Neuronal stem cell (in vitro differentiated cells): ENCODE data around the gene MX1.

Source experiments
- DNase-seq: peaks from one replicate; pipeline ENCODE4 v3.0.0-alpha.2; 2013; ENCODE audit warnings: low spot score
- H2AFZ ChIP-seq: one replicate; pipeline ENCODE4 v1.6.1; 2013; ENCODE audit warnings: mild to moderate bottlenecking, low read length, inconsistent platforms
- H2AK5ac ChIP-seq: 2 replicates; pipeline ENCODE4 v1.6.1; 2013; ENCODE audit warnings: low read depth, mild to moderate bottlenecking, inconsistent platforms, low read length, moderate library complexity, mixed read lengths
- H2BK120ac ChIP-seq: 2 replicates; pipeline ENCODE4 v1.6.1; 2013; ENCODE audit warnings: low read depth, mild to moderate bottlenecking, inconsistent platforms, low read length, moderate library complexity, mixed read lengths
- H2BK12ac ChIP-seq: one replicate; pipeline ENCODE4 v1.6.1; 2013; ENCODE audit warnings: low read length, inconsistent platforms
- H2BK15ac ChIP-seq: 2 replicates; pipeline ENCODE4 v1.6.1; 2013; ENCODE audit warnings: mild to moderate bottlenecking, low read length, inconsistent platforms, mixed read lengths
- H2BK5ac ChIP-seq: one replicate; pipeline ENCODE4 v1.6.1; 2013; ENCODE audit warnings: inconsistent platforms, mild to moderate bottlenecking, low read length, moderate library complexity
- H3K14ac ChIP-seq: one replicate; pipeline ENCODE4 v1.6.1; 2013; ENCODE audit warnings: low read length, inconsistent platforms
- H3K18ac ChIP-seq: 2 replicates; pipeline ENCODE4 v1.6.1; 2013; ENCODE audit warnings: low read length, inconsistent platforms
- H3K23ac ChIP-seq: 2 replicates; pipeline ENCODE4 v1.6.1; 2013; ENCODE audit warnings: low read depth, mild to moderate bottlenecking, mixed read lengths, low read length, inconsistent platforms; ENCODE audit not compliant: poor library complexity
- H3K27ac ChIP-seq: replicated peaks from 3 replicates; pipeline ENCODE4 v1.5.1; 2013; ENCODE audit warnings: low read length, inconsistent platforms
- H3K27me3 ChIP-seq, 3 experiments: 2 replicates each; pipeline ENCODE4 v1.6.1; 2013; ENCODE audit warnings: low read length in 3 of 3, mild to moderate bottlenecking in 2 of 3, inconsistent platforms in 1 of 3, low read depth in 1 of 3, mixed read lengths in 1 of 3, moderate library complexity in 1 of 3; ENCODE audit not compliant: control insufficient read depth in 3 of 3, insufficient read depth in 3 of 3
- H3K36me3 ChIP-seq, 2 donors: replicated peaks in 1 of 2; 2 replicates each; pipeline ENCODE4 v1.6.1; 2013; ENCODE audit warnings: low read length in 2 of 2; ENCODE audit not compliant: control insufficient read depth in 2 of 2, insufficient read depth in 2 of 2
- H3K4ac ChIP-seq: 2 replicates; pipeline ENCODE4 v1.6.1; 2013; ENCODE audit warnings: inconsistent platforms, mild to moderate bottlenecking, low read length, moderate library complexity
- H3K4me1 ChIP-seq, 2 donors: 1 replicate in 1 of 2; 2 replicates in 1 of 2; pipeline ENCODE4 v1.6.1; 2013; ENCODE audit warnings: low read length in 2 of 2, low read depth in 1 of 2; ENCODE audit not compliant: control insufficient read depth in 2 of 2, insufficient read depth in 1 of 2
- H3K4me2 ChIP-seq: one replicate; pipeline ENCODE4 v1.6.1; 2013; ENCODE audit warnings: mild to moderate bottlenecking, low read length, inconsistent platforms; ENCODE audit not compliant: insufficient read depth, poor library complexity, severe bottlenecking
- H3K4me3 ChIP-seq, 2 donors: 2 replicates each; pipeline ENCODE4 v1.5.1; 2013; ENCODE audit warnings: low read length in 2 of 2, mild to moderate bottlenecking in 2 of 2, inconsistent platforms in 1 of 2, moderate library complexity in 1 of 2
- H3K79me1 ChIP-seq: one replicate; pipeline ENCODE4 v1.6.1; 2013; ENCODE audit warnings: low read depth, mild to moderate bottlenecking, inconsistent platforms, low read length, moderate library complexity
- H3K9ac ChIP-seq: one replicate; pipeline ENCODE4 v1.6.1; 2013; ENCODE audit warnings: mild to moderate bottlenecking, low read depth, low read length, inconsistent platforms; ENCODE audit not compliant: poor library complexity
- H3K9me3 ChIP-seq, 2 donors: replicated peaks in 1 of 2; 2 replicates each; pipeline versions ENCODE3 to v1.6.1; 2013; ENCODE audit warnings: low read length in 2 of 2, mild to moderate bottlenecking in 2 of 2, inconsistent platforms in 1 of 2, low read depth in 1 of 2, mixed read lengths in 1 of 2, moderate library complexity in 1 of 2; ENCODE audit not compliant: control insufficient read depth in 2 of 2, insufficient read depth in 1 of 2
- H4K8ac ChIP-seq: one replicate; pipeline ENCODE4 v1.6.1; 2013; ENCODE audit warnings: low read depth, mild to moderate bottlenecking, inconsistent platforms, low read length, moderate library complexity
- H4K91ac ChIP-seq: one replicate; pipeline ENCODE4 v1.6.1; 2013; ENCODE audit warnings: low read length, low read depth, mild to moderate bottlenecking, inconsistent platforms; ENCODE audit not compliant: poor library complexity
- WGBS, 2 donors: extraction: QIAGEN DNeasy Blood & Tissue Kit; methylation state at CpG; one replicate each; pipeline ENCODE4 v1.1.7; 2013; ENCODE audit warnings: missing lambda C conversion rate in 2 of 2, mixed read lengths in 1 of 2; ENCODE audit not compliant: insufficient read length in 2 of 2, insufficient replicate concordance in 1 of 2; ENCODE audit errors: extremely low coverage in 2 of 2; 5-methylcytosine and 5-hydroxymethylcytosine counted together

The MX1 gene

GRCh38 chr21:41494242-41494641 is 68.2 kb downstream of the MX1 start:
- no peaks in the 10 kb centered on the region for H3K9me3 ChIP-seq
- H3K14ac ChIP-seq = no peak overlapping the region
- no peaks in the 10 kb centered on the region for H3K4me1 ChIP-seq
- peak overlapping the region; percentile 71 for H3K18ac ChIP-seq
- H3K27me3 ChIP-seq = no peaks in the 10 kb centered on the region
- no peak overlapping the region for H3K27ac ChIP-seq
- no peak overlapping the region for H4K91ac ChIP-seq
- H3K4me3 ChIP-seq = no peak overlapping the region
- peak overlapping the region; percentile 44 for H3K9ac ChIP-seq
- H2BK120ac ChIP-seq = no peak overlapping the region
- no peak overlapping the region for H3K23ac ChIP-seq
- no peaks in the 10 kb centered on the region for H3K36me3 ChIP-seq
- peak overlapping the region; percentile 53 for H2BK5ac ChIP-seq
- no peak overlapping the region for H3K4me2 ChIP-seq
- no peak for DNase-seq
- no peak overlapping the region for H2BK12ac ChIP-seq
- peak overlapping the region; percentile 17 for H4K8ac ChIP-seq
- H3K79me1 ChIP-seq = no peaks in the 10 kb centered on the region
- no CpG with 5 or more reads among the region's 16 CpGs for WGBS, 2 donors
- peak overlapping the region; percentile 56 for H2AK5ac ChIP-seq
- H2AFZ ChIP-seq = no peak overlapping the region
- H2BK15ac ChIP-seq = peak overlapping the region; percentile 67
- no peak overlapping the region for H3K4ac ChIP-seq

DNA sequence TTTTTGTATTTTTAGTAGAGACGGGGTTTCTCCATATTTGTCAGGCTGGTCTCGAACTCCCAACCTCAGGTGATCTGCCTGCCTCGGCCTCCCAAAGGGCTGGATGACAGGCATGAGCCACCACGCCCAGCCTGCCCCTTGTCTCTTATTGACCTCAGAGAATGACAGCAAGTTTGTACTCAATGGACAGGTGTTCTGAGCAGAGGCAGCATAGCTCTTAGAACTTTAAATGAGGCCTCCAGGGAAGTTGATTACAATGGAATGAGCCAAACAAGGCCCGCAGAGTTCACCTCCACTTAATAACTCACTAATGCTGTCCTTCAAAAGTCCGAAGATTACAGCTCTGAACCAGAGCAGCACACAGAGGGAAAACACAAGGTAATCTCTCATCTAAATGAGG is 71.0 kb downstream of the MX1 start:
- H3K18ac ChIP-seq = no peak overlapping the region
- H2BK5ac ChIP-seq = no peak overlapping the region
- H2AK5ac ChIP-seq = no peak overlapping the region
- H2BK12ac ChIP-seq = no peak overlapping the region
- H4K91ac ChIP-seq = no peak overlapping the region
- DNase-seq = no peak
- no peak overlapping the region for H3K27ac ChIP-seq
- no peak overlapping the region for H4K8ac ChIP-seq
- no peaks in the 10 kb centered on the region for H3K79me1 ChIP-seq
- no CpG with 5 or more reads among the region's 6 CpGs for WGBS, 2 donors
- H2BK15ac ChIP-seq = no peak overlapping the region
- no peak overlapping the region for H3K4ac ChIP-seq
- H3K4me2 ChIP-seq = no peak overlapping the region
- no peaks in the 10 kb centered on the region for H3K36me3 ChIP-seq
- no peaks in the 10 kb centered on the region for H3K4me1 ChIP-seq
- H3K4me3 ChIP-seq = no peak overlapping the region
- H3K14ac ChIP-seq = no peak overlapping the region
- H2BK120ac ChIP-seq = no peak overlapping the region
- H3K23ac ChIP-seq = no peak overlapping the region
- H3K9me3 ChIP-seq = no peaks in the 10 kb centered on the region
- no peak overlapping the region for H3K9ac ChIP-seq
- no peak overlapping the region for H2AFZ ChIP-seq
- H3K27me3 ChIP-seq = peaks cover 0 to 8% (median 0%) of the 10 kb centered on the region in 3 experiments

DNA sequence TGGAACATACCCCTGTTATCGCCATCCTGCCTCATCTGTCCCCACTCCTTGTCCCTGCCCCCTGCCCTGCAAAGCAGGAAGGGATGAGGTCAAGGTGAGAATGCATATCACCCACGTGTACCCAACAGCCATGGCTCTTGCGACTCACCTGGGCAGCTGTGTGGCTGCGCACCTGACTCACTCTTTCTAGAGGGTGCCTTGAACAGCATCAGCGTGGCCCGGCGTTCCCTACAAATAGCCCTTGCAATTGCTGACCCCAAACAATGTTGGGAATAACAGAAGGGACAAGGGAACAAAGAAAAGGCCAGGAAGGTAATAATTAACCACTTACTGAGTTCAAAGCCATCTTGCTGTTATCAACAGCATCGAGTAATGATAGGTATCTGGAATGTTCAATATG is 71.7 kb downstream of the MX1 start:
- Histone ChIP-seq H3K23ac (no peak overlapping the region), H3K27me3 (peaks cover 0 to 8% (median 0%) of the 10 kb centered on the region in 3 experiments), H3K79me1 (no peaks in the 10 kb centered on the region), H3K9ac (no peak overlapping the region), H2BK120ac (no peak overlapping the region), H4K8ac (no peak overlapping the region), H3K18ac (no peak overlapping the region), H3K14ac (peak overlapping the region; percentile 49), H4K91ac (no peak overlapping the region), H2BK5ac (no peak overlapping the region), H3K36me3 (no peaks in the 10 kb centered on the region), H2BK15ac (no peak overlapping the region), H2AFZ (no peak overlapping the region), H3K4me1 (no peaks in the 10 kb centered on the region), H3K4me2 (no peak overlapping the region), H2AK5ac (no peak overlapping the region), H3K4me3 (no peak overlapping the region), H3K27ac (no peak overlapping the region), H2BK12ac (no peak overlapping the region), H3K4ac (no peak overlapping the region), H3K9me3 (no peaks in the 10 kb centered on the region)
- DNase-seq = no peak
- no CpG with 5 or more reads among the region's 8 CpGs for WGBS, 2 donors

GRCh38 chr21:41499920-41500319 is 73.9 kb downstream of the MX1 start:
- Histone ChIP-seq H3K79me1 (no peaks in the 10 kb centered on the region), H2BK120ac (no peak overlapping the region), H3K27me3 (peaks cover 0 to 17% (median 2%) of the 10 kb centered on the region in 3 experiments), H2BK5ac (no peak overlapping the region), H3K4me3 (no peak overlapping the region), H3K4me2 (no peak overlapping the region), H3K9ac (no peak overlapping the region), H3K18ac (no peak overlapping the region), H3K27ac (no peak overlapping the region), H3K23ac (no peak overlapping the region), H2BK12ac (no peak overlapping the region), H2AK5ac (no peak overlapping the region), H3K9me3 (no peaks in the 10 kb centered on the region), H2AFZ (no peak overlapping the region), H3K36me3 (no peaks in the 10 kb centered on the region), H4K8ac (no peak overlapping the region), H3K4me1 (no peaks in the 10 kb centered on the region), H3K4ac (no peak overlapping the region), H4K91ac (no peak overlapping the region), H2BK15ac (no peak overlapping the region), H3K14ac (no peak overlapping the region)
- no peak for DNase-seq
- WGBS, 2 donors = no CpG with 5 or more reads among the region's 2 CpGs
